Putamen (tissue), 1 donor: Measurements from ENCODE around the gene ATP2A2.
A peak's percentile ranks its signal among the peaks of the same experiment; 100 is the strongest.
"Not testable (repeated sequence)": the region's sequence is repeated elsewhere in the genome, so short reads cannot be mapped to it uniquely, and the experiment has no call there.

Source experiments
- DNase-seq: peaks from one replicate; pipeline ENCODE4 v3.0.0-alpha.2; 2016; ENCODE audit warnings: low spot score

The ATP2A2 gene

DNA sequence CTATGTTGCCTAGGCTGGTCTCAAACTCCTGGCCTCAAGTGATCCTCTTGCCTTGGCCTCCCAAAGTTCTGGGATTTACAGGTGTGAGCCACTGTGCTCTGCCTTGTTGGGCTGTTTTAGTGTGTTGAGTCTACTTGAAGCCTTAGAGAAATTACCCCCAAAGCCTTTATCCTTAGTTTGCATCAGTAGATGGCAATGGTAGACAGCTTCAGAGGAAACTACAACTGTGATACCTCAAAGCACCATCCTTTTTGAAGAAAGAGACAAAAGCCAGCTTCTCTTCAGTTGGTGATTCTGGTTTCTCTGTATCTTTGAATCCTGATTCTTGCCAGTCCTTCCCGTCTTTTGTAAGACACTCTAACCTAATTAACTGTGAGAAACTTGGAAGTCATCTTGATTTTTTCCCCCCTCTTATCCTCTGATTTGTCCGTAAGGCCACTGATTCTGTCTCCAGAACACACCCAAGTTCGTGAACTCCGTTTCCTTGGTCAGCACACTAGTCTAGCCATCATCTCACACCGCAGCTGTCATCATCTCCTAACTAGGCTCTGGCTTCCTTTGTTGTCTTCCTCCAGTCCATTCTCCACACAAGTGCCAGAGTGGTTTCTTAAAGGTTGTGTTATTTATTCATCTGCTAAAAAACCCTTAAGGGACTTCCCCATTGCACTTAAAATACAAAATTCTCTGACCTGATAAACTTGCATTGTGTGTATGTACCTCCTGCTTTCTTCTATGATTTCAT, 20.2 kb downstream of the ATP2A2 start:
- no peak for DNase-seq

DNA sequence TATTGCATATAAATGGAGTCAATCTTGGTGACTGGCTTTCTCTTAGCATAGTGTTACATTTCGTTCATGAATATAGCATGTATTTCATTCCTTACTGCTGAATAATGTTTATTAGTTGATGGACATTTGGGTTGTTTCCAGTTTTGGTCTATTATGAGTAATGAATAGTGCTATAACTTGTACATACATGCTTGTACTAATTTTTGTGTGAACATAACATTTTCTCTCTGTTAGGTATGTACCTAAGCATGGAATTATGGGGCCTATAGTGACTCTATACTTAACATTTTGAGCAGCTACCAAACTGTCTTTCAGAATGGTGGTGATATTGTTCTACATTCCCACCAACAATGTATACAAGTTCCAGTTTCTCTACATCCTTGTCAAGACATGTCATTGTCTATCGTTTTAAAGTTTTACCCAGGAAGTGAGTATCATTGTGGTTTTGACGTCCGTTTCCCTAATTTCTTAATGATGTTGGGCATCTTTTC, 23.1 kb downstream of the ATP2A2 start:
- no peak for DNase-seq

DNA sequence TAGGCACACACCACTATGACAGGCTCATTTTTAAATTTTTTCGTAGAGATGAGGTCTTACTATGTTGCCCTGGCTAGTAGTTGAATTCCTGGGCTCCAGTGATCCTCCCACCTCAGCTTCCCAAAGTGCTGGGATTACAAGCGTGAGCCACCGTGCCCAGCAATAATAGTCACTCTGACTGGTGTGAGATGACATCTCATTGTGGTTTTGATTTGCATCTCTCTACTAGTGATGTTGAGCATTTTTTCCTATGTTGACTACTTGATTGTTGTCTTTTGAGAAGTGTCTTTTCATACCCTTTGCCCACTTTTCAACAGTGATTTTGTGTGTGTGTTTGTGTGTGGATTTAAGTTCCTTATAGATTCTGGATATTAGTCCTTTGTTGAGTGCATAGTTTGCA, 26.3 kb downstream of the ATP2A2 start:
- DNase-seq, result no peak

DNA sequence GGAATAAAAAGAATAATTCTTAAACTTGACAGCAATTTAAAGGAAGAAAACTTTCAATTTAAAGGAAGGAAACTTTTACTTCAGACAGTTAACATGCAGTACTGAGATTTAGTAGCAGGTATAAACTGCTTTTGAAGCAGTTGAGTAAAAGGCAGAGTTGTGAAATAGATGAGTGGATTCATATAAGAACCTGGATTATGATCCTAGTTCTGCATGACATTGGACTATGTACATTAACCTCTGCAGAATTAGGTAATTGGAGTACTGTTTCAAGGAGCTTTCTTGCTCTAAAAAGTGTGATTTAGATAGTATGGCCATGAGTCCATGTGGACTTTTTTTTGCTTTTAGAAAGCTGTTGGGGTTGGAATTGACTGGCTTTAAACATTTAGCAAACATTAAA, 29.7 kb downstream of the ATP2A2 start:
- DNase-seq, result no peak

DNA sequence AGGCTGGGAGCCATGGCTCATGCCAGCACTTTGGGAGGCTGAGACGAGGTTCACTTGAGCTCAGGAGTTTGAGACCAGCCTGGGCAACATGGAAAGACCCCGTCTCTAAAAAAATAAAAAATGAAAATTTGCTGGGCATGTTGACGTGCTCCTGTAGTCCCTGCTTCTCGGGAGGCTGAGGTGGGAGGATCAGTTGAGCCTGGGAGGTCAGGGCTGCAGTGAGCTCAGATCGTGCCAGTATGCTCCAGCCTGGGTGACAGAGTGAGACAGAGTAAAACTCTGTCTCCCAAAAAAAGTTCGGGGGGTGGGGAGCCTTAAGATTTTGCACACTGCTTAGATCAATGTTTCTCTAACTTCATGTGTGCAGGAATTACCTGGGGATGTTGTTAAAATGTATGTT, 30.9 kb downstream of the ATP2A2 start:
- no peak for DNase-seq

DNA sequence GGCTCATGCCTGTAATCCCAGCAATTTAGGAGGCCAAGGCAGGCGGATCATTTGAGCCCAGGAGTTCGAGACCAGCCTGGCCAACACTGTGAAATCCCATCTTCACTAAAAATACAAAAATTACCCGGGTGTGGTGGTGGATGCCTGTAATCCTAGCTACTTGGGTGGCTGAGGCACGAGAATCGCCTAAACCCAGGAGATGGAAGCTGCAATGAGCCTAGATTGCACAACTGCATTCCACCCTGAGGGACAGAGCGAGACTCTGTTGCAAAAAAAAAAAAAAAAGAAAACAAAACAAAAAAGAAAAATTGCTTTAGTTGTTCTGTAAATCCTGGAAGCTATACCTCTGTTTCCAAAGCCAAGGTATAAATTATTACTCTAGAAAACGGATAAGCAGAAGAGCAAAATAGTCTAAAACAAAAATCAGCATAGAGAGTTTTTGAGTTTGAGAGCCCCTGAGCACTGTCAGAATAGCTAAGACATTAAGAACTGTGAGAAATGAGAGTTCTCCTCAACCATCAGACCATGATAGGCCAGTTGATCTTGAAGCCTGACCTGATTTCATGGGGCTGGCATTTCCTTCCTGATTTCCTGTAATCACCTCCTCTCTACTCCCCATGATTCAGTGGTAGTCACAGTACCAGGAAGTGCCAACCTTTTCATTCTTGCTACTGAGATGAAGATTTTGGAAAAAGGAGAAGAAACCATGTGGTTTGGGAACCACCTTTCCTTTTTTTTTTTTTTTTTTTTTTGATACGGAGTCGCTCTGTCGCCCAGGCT, 31.7 kb downstream of the ATP2A2 start:
- DNase-seq, result no peak

DNA sequence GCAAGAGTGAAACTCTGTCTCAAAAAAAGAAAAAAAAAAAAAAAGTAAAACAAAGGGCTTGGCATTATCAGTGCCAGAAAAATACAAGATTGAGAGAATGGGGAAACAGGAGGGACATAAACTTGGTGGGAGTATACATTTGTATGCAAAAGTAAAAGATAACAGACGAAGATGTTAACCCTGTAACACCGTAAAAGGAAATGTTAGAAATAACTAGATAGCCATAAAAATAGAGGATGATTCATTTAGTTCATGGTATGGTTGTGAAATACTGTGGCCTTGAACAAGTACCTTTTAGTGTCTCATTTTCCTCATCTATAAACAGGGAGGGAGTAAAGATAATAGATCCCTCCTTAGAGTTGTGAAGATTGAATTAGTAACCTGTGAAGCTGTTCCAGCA, 33.3 kb downstream of the ATP2A2 start:
- DNase-seq, result no peak

DNA sequence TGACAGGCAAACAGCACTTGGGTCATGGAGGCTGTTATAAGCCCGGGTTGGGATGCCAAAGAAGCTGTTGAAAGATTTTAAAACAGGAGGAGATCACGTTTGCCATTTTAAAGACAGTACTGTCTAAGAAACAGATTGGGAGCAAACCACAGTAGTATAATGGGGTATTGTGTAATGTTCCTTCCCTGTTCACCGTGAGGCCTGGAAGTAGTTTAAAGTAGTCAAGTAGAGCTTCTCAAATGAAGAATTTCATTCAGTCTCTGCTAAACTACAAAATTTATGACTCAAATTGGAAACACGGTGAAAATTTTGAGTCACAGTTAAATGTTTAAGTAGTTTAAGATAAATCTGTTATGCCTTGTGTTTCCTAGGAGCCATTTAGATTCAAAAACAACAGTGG, 35.8 kb downstream of the ATP2A2 start:
- DNase-seq, result peak; percentile 28

DNA sequence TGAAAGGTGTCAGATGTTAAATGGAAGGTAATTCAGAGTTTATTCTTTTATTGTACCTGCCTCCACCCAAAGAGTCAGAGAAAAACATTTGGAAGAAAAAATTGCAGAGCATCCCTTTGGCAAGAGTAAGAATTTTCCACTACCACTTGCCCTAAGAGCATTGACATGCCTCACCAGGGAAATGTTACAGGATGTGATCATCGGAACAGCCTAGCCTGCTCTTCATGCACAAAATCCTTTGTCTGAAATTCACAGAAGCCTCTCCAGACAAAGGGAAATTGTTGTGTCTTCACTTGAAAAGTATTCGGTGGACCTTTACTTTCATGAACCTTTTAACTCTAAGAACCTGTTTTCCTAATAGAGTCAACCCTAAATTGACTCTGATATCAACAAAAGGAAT, 36.9 kb downstream of the ATP2A2 start:
- no peak for DNase-seq

DNA sequence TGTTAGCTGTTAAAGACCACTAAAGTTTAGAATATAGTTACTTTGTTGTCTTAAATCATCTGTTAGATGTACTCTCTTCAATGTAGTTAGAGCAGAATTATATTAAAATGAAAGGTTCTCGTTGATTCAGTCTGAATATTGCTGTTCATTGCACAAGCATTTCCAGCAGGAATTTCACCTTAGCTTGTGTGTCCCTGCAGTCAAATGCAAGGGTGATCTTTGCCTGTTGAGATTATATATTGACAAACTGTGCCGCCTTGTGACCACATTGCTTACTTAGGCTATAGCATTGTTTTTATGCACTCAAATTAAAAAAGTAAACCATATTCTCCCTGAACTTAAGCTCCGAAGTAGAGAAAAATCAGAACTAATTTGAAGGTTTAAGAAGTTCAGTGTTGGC, 39.5 kb downstream of the ATP2A2 start:
- no peak for DNase-seq

DNA sequence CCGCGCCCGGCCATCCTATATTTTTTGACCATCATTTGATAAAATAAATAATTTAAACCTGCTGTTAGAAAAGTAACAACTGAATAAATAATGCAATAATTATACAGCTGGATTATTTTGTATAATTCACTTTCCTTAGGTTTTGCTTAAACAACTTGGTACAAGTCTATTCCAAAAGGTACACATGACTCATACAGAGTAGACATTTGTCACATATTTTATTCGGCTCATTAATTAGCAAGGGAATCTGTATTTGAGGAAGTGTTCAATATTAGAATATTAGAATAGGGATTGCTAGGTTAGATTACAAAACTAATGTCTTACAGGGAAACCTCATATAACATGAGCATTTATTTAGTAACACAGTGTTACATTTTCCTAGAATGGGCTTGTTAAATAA, 48.7 kb downstream of the ATP2A2 start:
- DNase-seq, result no peak

DNA sequence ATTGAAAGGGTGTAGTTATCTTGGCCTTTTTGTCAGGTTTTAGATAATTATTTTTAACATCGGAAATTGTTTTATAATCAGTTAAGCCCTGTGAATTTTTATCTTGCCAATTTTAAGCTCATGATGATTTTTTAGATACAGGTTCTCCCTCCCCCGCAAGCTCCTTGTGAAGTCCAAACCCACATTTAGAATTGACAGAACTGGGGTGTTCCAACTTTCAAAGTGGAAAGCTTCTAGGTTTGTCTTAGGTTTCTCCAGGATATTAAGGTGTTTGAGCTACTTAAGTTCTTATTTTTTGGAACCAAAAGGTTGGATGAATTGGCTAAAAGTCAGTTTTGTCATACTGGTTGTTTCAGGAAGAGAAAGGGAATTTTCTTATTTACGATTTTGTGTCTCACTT, 49.1 kb downstream of the ATP2A2 start:
- peak; percentile 71 for DNase-seq

DNA sequence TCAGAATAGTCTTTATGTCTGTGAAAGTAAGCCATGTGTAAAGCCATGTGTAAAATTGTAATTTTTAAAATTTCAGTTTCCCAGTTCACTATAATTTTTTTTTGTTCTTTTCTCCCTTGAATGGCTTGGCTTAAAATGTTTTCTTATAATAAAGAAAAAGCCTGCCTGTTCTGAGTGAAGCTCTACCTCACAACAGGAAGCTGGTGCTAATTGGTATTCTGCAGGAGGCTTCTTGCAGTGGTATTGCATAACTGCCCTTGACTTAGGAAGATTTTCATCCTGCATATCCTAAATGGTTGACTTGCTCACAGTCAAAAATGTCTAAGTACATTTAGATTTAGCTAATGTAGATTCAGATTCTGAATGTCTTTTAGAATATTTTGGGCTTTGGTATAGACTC, 49.5 kb downstream of the ATP2A2 start:
- peak; percentile 70 for DNase-seq

DNA sequence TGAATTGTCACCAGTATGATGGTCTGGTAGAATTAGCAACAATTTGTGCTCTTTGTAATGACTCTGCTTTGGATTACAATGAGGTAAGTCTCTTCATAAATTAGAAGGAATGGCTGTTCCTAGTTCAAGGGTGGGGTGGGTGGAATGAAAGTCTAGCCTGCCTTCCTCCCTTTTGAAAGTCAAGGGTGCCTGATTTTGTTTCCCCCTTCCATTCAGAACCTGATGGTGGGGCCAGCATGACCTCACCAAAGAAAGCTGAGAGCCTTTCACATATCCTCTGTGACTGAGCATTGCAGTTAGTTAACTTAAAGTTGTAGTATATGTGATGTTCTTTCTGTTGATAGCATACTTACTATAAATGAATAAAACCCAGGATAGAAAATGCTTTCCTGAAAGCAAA, 52.2 kb downstream of the ATP2A2 start:
- DNase-seq, result no peak

DNA sequence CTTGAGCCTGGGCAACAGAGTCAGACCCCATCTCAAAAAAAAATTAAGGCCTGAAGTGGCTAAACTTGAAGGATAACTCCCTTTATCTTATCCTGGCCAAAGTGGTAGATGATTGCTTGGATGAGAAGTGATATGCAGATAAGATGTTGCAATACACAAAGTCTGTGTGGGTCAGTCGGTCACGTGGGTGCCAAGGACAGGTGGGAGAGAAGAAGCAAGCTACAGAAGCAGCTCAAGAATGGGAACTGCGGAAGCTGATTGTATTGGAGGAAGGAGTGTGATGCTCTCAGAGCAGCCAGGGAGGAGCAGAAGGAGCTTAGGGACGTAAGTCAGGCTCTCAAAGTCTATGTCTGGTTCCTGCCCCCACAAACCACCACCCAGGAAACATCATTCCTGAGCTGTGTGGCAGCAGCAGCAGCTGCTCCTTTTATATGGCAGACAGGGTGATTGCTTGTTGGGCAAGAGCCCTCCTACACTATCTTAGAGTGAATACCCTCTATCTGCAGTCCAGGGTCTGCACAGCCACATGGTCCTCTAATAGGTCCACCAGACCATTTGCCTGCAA, 54.5 kb downstream of the ATP2A2 start:
- DNase-seq, result no peak

DNA sequence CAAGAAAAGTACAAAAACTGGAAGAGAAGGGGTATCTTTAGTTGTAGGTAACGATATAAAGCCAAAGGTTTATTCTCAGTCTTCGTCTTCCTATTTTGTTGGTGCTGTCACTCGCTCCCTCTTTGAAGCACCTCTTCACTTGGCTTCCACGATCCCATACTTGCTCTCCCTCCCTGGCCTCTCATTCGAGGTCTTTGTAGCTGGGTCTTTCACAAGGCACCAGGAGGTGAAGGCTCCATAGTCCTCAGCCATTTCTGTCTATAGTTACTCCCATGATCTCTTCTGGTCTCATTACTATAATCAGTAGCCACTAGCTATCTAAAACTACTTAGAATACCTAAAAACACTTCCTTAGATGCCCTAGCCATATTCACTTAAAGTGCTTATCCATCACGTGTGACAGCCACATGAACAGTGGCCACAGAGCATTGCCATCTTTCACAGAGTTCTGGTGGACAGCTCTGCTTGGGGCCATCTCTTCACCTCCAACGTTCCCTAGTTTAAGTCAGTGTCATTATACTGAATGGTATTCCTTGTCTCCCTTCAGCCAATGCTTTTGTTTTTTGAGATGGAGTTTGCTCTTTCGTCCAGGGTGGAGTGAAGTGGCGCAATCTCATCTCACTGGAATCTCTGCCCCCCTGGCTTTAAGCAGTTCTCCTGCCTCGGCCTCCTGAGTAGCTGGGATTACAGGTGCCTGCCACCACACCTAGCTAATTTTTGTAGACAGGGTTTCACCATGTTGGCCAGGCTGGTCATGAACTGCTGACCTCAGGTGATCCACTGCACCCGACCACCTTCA, 57.1 kb downstream of the ATP2A2 start:
- DNase-seq, result no peak

DNA sequence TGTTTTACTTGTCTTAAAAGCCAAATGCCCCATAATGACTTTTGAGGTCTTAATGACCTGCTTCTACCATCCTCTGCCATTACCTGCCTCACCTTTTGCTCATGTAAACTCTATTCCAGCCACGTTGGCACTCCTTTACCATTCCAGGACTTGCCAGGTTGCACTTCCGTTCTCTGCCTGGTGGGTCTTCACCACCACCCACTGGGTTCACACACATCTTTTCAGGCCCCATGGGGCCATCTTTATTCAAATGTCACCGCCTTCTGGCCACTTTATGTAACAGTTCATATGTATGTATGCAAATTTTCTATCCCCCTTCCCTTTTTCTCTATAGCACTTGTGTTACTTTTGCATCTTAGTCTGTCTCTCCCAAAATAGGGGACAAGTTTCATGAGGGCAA, 57.7 kb downstream of the ATP2A2 start:
- DNase-seq, result no peak

DNA sequence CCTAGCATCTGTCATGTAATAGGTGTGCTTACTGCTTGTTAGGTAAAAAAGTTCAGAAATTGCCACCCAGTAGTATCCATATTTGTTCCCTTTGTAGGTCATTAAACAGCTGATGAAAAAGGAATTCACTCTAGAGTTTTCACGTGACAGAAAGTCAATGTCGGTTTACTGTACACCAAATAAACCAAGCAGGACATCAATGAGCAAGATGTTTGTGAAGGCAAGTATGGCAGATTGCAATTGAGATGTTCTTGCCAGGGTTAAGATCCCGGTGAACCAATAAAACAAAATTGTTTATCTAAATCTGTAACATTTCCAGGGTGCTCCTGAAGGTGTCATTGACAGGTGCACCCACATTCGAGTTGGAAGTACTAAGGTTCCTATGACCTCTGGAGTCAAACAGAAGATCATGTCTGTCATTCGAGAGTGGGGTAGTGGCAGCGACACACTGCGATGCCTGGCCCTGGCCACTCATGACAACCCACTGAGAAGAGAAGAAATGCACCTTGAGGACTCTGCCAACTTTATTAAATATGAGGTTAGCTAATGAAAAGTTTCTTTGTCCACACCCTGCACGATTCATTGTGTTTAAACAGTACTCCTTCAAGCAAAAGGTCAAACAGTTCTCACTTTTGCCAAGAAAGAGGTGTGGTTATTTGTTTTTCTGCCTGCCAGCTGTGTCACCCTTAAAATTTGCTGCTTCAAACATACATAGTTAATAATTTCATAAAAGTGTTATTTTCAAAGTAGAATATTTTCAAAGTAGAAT, 58.3 kb downstream of the ATP2A2 start:
- DNase-seq, result no peak

DNA sequence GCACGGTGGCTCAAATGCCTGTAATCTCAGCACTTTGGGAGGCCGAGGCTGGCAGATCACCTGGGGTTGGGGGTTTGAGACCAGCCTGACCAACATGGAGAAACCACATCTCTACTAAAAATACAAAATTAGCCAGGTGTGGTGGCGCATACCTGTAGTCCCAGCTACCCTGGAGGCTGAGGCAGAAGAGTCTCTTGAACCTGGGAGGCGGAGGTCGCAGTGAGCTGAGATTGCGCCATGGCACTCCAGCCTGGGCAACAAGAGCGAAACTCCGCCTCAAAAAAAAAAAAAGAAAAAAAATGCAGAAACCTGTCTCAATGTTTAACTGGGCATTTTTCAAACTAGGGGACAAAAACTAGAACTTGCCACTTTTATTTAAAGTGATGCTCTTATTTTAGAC, 59.2 kb downstream of the ATP2A2 start:
- DNase-seq, result not testable (repeated sequence)

DNA sequence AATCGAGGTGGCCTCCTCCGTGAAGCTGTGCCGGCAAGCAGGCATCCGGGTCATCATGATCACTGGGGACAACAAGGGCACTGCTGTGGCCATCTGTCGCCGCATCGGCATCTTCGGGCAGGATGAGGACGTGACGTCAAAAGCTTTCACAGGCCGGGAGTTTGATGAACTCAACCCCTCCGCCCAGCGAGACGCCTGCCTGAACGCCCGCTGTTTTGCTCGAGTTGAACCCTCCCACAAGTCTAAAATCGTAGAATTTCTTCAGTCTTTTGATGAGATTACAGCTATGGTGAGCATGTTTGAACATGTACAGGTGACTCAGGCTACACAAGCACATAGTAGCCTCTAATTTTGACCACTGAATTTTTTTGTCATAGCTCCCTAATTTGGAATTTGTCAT, 59.7 kb downstream of the ATP2A2 start:
- DNase-seq, result no peak

DNA sequence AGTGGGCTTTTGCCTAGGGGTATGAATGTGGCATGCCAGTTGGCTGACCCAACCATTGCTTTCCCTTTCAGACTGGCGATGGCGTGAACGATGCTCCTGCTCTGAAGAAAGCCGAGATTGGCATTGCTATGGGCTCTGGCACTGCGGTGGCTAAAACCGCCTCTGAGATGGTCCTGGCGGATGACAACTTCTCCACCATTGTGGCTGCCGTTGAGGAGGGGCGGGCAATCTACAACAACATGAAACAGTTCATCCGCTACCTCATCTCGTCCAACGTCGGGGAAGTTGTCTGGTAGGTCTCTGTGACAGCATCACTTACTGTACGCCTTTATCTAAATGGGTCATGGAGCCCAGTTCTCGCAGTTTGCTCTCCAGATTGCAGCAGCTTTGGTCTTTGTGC, 61.1 kb downstream of the ATP2A2 start:
- DNase-seq, result no peak

DNA sequence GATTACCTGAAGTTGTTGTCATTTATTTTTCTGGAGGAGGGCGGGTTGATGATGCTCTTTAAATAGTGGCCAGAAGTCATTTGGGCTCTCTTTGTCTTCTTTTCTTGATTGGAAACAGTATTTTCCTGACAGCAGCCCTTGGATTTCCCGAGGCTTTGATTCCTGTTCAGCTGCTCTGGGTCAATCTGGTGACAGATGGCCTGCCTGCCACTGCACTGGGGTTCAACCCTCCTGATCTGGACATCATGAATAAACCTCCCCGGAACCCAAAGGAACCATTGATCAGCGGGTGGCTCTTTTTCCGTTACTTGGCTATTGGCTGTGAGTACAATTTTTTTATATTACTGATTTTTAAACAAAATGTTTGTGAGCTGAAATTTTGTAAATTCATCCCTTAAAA, 62.1 kb downstream of the ATP2A2 start:
- DNase-seq, result no peak
